ENCODE results near the gene PACRG.

The PACRG gene

DNA sequence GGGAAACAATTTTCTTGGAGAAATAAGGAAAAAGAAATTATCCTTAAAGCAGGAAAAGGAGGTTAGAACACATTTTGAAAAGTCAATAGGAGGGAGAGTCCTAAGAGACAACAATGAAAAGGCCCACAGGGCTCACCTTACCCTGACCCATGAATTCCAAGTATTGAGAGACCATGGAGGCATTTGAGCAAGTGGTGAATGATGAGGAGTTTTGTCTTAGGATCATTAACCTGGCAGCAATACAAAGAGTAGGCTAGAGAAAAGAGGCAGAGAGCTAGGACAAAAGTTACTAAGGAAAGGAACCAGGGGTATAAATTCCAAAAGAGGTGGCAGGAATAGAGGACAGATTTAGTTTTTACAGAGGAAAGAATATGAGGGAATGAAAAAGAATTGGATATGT lies 44.7 kb downstream of the PACRG start:
- in situ Hi-C loops (cut with HindIII; ENCODE audit: low sequenced_read_pairs), result no loop called here

- in situ Hi-C loops (cut with HindIII; ENCODE audit: low sequenced_read_pairs), result no loop called here
These were observed 46.2 kb downstream of the PACRG start for GRCh38 chr6:162773996-162774395.

- in situ Hi-C loops (cut with HindIII; ENCODE audit: low sequenced_read_pairs), result no loop called here
These were observed 49.3 kb downstream of the PACRG start for GRCh38 chr6:162777091-162777490.

DNA sequence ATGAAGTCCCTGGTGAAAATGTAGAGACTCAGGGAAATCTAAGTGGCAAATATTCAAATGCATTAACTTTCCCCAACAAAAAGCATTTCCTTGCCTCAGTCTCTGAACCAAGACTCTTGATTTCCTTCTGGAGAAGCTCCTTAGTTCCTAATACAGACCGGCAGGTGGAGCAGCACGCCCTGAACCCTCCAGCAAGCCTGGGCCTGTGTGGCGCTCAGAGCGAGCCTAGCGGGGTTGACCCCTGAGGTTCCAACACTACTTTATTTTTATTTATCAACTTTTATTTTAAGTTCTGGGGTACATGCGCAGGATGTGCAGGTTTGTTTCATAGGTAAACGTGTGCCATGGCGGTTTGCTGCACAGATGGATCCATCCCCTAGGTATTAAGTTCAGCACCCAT lies 50.8 kb downstream of the PACRG start:
- in situ Hi-C loops (cut with HindIII; ENCODE audit: low sequenced_read_pairs), result no loop called here

DNA sequence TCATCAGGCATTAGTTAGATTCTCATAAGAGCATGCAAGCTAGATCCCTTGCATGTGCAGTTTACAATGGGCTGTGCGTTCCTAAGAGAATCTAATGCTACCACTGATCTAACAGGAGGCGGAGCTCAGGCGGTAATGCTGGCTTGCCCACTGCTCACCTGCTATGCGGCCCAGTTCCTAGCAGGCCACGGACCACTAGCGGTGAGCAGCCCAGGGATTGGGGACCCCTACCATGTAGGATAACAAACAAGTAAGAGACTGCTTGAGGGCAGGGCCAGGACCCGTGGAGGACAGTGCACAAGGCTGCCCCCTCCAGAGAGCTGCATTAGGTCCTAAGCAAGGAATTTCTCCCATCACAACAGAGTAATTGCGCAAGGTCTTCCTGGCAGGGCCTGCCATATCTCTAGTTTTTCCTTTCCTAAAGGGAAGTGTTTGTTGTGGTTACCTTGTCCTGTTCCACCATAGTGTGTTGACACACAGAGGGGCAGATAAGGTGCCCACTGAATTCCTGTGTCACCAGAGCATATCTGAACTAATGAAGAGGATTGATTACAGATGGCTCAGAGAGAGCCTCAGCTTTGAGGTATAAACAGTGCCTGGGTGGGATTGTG lies 58.0 kb downstream of the PACRG start:
- in situ Hi-C loops (cut with HindIII; ENCODE audit: low sequenced_read_pairs), result no loop called here

- in situ Hi-C loops (cut with HindIII; ENCODE audit: low sequenced_read_pairs), result no loop called here
These were observed 70.9 kb downstream of the PACRG start for GRCh38 chr6:162798546-162799266.

GRCh38 chr6:162814426-162814973 lies 86.7 kb downstream of the PACRG start:
- in situ Hi-C loops (cut with HindIII; ENCODE audit: low sequenced_read_pairs), result no loop called here

DNA sequence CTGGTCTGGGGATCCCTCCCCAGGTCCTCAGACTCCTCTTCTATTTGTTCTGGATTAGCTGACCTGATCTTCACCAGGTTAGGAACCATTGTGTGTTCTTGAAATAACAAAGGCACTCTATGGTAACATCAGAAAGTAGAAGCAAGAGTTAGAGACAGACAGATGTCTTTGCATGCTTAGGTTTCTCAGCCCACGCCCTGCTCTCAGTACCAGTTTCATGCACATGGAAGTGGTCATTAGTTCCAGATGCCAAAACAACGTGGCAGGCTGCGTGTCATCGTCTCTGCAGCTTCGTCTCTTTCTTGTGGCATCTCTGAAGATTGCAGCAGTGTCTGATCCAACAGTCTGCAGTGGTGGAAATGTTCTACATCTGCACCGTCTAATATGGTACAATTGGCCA lies 89.4 kb downstream of the PACRG start:
- in situ Hi-C loops (cut with HindIII; ENCODE audit: low sequenced_read_pairs), result no loop called here

DNA sequence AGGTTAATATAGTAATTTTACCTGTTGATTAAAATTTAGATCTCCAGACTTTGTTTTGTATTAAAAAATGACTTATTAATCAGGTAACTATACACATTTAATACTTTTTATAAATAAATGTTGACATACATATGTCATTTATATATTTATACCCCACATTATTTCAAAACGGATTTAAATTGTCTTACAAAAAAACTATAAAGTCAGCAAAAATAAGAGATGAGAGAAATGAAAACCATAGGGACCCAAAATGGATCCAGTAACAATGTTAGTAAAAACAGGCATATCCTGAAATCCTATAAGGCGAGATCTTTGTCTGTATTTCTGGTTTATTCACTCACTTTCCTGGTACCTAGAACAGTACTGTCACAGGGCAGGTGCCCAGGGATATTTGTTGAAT lies 91.5 kb downstream of the PACRG start:
- in situ Hi-C loops (cut with HindIII; ENCODE audit: low sequenced_read_pairs), result no loop called here

GRCh38 chr6:162821102-162821501 lies 93.3 kb downstream of the PACRG start:
- in situ Hi-C loops (cut with HindIII; ENCODE audit: low sequenced_read_pairs), result no loop called here

GRCh38 chr6:162825597-162825996 lies 97.8 kb downstream of the PACRG start:
- in situ Hi-C loops (cut with HindIII; ENCODE audit: low sequenced_read_pairs), result no loop called here

DNA sequence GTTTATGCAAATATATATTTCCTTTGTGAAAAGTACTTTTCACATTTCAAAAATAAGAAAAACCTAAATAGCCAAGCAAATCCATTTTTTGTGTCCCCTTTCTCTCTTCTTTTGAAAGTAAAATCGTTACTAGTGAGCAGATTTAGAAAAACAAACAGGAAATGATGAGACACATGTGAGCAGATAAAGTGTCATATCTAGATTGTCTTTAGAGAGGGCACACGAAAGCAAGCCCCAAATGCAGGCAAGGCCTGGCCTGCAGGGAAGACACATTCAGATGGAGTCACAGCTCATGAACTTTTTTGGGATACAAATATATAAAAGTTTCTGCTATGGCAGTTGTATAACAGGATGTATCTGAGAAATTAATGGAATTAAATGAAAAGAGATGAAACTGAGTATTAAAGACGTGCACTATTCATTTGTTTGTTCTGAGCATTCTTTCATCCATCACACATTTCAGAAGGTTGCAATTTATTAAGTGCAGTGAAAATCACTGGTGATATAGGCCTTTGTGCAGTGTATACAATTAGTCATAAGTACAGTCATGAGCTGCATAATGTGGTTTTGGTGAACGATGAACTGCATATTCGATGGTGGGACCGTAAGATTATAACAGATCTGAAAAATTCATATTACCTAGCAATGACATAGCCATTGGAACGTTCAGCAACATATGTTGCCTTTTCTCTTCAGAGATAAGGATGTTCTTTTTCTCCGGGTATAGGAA lies 101.4 kb downstream of the PACRG start:
- in situ Hi-C loops (cut with HindIII; ENCODE audit: low sequenced_read_pairs), result no loop called here

GRCh38 chr6:162833776-162834175 lies 106.0 kb downstream of the PACRG start:
- in situ Hi-C loops (cut with HindIII; ENCODE audit: low sequenced_read_pairs), result no loop called here

DNA sequence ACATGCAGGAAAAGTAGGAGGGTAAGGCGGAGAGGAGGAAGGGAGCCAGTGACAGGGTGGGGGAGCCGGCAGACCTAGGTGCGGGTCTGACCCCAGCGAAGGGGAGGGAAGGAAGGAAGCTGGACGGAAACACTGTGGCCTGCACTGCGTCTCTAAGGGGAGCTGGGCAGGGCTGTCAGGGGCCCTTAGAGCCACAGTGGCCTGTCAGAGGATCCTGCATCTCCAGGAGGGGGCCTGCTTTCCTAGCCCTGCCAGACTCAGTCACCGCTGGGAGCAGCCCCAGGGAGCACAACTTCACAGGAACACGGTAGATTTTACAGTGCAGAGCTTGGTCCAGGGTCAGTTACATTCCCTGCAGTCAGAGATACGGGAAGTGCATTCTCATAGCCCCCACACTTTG lies 118.2 kb downstream of the PACRG start:
- in situ Hi-C loops (cut with HindIII; ENCODE audit: low sequenced_read_pairs), result no loop called here

DNA sequence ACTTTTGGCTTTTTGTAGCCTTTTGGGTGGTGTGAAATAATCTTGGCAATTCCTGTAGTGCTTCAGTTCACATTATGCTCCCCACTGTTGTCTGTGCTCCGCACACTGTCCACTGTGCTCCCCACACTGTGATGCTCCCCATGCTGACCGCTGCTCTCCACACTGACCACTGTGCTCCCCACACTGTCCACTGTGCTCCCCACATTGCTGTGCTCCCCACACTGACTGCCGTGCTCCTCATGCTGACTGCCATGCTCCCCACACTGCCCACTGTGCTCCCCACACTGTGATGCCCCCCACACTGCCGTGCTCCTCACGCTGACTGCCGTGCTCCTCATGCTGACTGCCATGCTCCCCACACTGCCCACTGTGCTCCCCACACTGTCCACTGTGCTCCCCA lies 118.9 kb downstream of the PACRG start:
- in situ Hi-C loops (cut with HindIII; ENCODE audit: low sequenced_read_pairs), result no loop called here

- in situ Hi-C loops (cut with HindIII; ENCODE audit: low sequenced_read_pairs), result no loop called here
These were observed 121.5 kb downstream of the PACRG start for GRCh38 chr6:162849269-162849668.

DNA sequence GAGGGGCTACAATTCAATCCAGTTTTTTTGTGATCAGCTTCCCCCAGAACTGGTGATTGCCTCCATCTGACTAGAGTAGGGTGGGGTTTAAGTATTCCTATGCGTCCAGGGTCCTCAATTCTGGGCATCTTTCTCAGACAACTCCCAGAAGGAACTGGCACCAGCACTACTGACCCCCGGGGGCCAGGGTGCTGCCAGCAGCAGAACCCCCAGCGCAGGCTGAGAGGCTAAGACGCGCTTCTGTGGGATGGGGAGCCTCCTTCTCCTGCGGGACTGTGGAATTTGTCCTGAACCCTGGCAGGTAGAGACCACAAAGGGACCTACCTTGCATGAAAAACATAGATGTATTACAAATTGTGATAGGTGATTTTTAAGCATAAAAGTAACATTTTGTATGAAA lies 124.4 kb downstream of the PACRG start:
- in situ Hi-C loops (cut with HindIII; ENCODE audit: low sequenced_read_pairs), result no loop called here

DNA sequence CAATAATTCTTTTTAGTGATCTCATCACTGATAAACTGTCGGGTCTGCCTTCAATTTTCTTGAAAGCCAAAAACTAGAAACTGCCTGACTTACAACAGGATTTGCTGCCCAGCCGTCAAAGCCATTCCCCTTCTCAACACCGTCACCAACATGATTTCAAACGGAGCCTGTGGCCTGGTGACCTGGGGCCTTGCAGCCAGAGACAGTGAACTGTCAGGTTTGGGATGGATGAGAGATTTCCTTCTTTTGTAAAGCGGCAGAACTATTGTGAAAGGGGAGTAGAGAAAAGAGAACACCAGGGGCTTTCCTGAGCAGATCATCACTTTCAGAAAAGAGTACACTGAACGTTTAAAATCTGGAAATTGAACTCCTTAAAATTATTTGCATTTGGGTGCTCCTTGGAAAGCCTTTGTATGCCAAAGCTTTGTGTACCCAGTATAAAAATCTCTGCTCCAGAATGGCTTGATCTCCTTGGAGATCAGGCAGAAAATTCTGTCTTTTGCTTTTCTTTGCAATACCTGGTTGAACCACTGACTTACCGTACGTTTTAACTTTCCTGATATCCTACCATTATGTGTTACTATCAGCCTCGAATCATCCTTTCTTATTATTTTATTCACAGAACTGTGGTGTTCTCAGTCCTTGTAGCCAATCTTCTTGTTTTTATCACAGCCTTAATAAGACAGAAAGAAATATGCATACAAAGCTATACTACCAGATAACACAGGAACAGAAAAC lies 125.2 kb downstream of the PACRG start:
- in situ Hi-C loops (cut with HindIII; ENCODE audit: low sequenced_read_pairs), result no loop called here

DNA sequence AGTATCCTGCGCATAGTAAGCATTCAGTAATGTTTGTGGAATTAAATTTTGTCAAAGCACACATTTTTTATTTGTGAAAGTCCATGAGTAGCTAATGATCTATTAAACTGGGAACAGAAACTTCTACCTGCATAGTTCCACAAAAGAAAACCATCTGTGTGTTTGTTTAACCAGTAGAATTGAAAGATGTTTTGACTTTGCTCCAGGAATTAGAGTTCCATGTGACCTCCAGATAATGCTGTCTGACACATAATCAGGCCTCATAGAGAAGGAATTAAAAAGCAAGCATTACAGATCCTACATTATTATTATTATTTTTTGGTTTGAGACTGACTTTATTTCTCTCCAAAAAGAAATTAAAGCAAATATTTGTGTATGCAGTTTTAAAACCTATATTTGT lies 126.5 kb downstream of the PACRG start:
- in situ Hi-C loops (cut with HindIII; ENCODE audit: low sequenced_read_pairs), result no loop called here

DNA sequence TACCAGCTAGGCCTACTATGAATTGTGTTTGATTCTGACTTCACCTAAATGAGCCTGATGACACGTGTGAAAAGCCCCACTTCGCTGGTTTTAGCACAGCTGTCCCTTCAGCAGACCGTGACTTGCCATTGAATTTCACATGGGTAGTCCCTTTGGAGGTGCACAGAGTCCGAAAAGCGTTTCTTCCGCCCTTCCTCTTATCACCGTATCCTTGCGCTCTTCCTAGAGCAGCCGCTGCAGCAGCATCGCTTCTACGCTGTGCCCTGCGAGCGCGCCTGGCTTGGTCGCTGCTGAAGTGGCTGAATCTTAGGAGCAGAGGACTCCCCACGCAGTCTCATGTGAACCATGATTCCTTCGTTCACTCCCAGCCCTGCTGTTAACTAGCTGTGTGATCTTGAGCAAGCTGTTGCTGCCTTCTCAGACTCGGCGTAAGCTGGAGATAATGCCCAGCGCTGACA lies 127.0 kb downstream of the PACRG start:
- in situ Hi-C loops (cut with HindIII; ENCODE audit: low sequenced_read_pairs), result no loop called here

GRCh38 chr6:162856885-162857284 lies 129.1 kb downstream of the PACRG start:
- in situ Hi-C loops (cut with HindIII; ENCODE audit: low sequenced_read_pairs), result no loop called here

All from DLD1 (cell line).